GM18502 (cell line): ENCODE results near the gene INPP4B.
A peak's percentile ranks its signal among the peaks of the same experiment; 100 is the strongest.

ENCODE experiments used
- ATAC-seq: cut with Tn5 transposase; IDR thresholded peaks from one replicate; pipeline ENCODE4 v1.9.1; 2021; ENCODE audit warnings: mild to moderate bottlenecking; ENCODE audit not compliant: unreplicated experiment, poor library complexity

INPP4B gene

GRCh38 chr4:142128529-142128928 is 717.6 kb downstream of the INPP4B start:
- ATAC-seq, result no peak

- peak; percentile 81 for ATAC-seq
Observed at GRCh38 chr4:142126890-142127497, 719.1 kb downstream of the INPP4B start.

DNA sequence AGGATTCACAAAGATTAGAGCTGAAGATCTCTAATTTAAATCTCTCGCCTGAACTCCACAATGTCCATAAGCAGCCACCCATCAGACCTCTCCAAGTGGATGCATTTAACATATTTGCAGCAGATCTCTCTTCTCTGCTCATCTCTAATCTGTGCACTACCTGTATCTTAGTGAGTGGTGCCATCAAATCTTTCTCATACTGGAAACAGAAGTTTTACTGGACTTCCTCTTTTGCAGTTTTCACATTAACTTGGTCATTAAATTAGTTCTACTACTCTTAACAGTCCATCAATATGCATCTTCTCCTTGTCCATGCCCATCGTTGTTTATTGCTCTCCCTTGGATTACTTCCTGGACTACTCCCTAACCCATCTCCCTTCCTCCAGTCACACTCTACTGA is 721.2 kb downstream of the INPP4B start:
- no peak for ATAC-seq

DNA sequence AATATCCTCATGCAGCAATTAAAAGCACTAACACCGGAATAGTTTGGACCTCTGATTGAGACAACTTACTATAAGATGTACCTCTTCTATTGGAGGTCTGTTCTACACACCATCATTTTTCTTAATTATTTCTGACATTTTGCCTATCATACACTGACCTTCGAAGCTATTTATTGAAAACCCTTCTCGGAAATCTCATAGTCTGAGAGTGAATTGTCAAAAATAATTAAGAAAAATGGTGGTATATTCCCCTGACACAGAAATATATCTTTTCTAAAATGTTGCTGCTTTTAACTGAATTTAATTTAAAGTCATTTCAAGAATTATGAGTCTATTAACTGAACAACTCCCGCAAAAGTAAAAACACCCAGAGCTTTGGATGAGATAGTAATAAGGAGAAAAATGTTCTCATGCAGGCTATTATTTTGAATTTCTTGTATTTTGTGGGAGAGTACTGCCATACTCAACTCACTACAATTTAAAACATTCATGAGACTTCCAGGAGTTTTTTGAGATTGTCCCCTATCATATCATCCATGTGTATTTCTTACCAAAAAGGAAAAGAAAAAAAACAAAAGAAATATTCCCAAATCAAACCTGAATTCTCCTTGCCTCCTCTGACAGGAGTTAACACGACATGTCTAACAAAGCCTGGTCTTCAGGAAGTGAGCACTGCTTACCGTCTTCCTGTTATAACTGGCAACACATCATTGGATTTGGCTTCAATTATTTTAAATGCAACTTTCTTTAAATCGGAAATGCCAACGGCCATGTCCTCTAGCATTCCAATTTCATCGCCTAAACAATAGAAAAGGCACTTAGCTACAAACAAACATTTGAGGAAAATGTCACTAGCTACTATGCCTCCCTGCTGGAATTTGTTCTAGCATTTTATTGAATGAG is 724.4 kb downstream of the INPP4B start:
- ATAC-seq, result no peak

- ATAC-seq, result no peak
Observed at GRCh38 chr4:142120921-142121320, 725.2 kb downstream of the INPP4B start.

GRCh38 chr4:142112451-142112850 is 733.6 kb downstream of the INPP4B start:
- ATAC-seq, result no peak

GRCh38 chr4:142110136-142110535 is 736.0 kb downstream of the INPP4B start:
- no peak for ATAC-seq

DNA sequence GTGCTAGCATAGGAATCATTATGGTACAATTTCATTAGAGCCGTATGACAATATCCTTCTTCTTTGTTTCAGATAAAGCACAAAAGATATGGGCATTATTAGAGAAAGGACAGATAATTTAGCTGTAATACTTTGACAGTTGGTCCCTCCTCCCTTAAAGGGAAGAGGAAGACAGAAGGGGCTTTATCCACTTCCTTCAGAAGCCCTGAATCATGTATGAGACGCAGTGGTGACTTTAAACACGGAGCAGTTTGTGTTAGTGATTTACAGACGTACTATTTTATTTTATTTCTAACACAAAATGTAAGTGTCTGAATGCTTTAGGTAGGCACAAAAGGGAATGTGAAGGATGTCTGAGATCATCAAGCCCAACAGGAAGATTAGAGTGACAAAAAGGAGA is 742.1 kb downstream of the INPP4B start:
- no peak for ATAC-seq

- no peak for ATAC-seq
Observed at GRCh38 chr4:142101401-142101800, 744.7 kb downstream of the INPP4B start.

DNA sequence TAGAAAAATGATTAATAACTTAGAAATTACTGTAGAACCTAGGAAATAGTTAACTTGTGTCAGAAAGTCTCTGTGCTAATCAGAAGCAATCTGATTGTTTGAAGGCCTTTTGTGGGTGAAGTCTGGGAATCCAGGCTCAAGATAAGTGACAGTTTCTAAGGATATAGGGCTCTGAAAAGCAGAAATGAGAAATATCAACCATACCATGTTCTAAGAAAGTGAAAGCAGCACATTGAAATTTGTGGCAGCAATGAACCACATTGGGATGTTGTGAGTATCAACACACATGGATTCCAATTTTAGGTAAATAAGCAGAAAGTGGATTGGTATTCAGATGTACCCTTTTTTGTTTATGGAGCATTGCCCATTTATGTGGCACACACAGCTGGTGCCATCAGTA is 745.2 kb downstream of the INPP4B start:
- ATAC-seq, result no peak

DNA sequence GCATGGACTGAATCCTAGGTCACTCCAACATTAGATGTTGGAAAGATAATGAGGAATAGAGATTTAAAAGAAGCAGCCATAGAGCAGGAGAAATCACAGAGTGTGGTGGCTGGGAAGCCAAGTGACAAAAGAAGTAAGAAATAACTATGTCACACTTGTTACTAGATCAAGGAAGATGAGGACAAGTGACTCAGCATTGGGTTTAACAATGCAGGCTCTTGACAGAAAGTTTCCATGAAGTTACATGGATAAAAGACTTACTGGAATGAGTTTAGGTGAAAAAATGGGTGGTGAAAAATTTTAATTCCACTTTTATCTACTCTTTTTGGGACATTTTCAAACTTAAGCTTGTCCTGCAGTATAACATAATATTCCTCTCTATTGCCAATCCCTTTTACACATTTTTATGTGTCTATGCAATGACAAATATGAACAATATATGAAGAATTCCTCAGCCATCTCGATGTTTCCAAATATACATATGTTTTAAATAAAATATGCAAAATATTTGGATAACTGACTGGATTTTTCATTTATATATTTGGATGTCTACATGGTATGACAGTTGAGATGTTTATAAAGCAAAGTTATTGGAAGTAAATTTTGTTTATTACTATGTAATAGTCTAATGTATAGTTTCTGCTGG is 747.1 kb downstream of the INPP4B start:
- ATAC-seq, result no peak

- no peak for ATAC-seq
Observed at GRCh38 chr4:142098380-142098779, 747.7 kb downstream of the INPP4B start.

DNA sequence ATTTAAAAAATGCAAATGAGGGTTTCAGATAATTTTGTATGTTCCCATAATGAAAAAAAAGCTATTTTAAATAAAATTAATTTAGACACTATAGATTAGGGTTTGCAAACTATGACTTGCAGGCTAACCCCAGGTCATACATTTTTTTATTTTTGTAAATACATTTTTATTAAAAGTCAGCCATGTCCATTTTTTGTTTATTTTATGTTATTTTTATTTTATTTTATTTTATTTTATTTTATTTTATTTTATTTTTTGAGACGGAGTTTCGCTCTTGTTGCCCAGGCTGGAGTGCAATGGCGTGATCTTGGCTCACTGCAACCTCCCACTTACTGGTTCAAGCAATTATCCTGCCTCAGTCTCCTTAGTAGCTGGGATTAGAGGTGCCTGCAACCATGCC is 749.1 kb downstream of the INPP4B start:
- ATAC-seq, result no peak

GRCh38 chr4:142095886-142096605 is 750.1 kb downstream of the INPP4B start:
- no peak for ATAC-seq

DNA sequence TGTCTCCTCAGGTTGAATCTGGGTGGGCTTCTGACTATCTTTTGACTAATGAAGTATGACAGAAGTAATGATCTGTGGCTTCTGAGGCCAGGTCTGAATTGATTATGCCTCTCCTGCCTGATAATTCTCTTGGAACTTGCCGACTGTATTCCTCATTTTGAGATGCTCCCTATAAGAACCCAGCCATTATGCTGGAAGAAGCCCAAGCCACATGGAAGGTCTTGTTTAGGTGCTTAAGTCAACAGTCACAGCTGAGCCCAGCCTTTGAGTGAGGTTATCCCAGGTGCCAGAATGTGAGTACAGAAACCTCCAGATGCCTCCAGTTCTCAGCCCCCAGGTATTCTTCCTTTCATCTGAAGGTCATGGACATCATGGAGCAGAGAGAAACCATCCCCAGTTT is 753.2 kb downstream of the INPP4B start:
- ATAC-seq, result no peak

DNA sequence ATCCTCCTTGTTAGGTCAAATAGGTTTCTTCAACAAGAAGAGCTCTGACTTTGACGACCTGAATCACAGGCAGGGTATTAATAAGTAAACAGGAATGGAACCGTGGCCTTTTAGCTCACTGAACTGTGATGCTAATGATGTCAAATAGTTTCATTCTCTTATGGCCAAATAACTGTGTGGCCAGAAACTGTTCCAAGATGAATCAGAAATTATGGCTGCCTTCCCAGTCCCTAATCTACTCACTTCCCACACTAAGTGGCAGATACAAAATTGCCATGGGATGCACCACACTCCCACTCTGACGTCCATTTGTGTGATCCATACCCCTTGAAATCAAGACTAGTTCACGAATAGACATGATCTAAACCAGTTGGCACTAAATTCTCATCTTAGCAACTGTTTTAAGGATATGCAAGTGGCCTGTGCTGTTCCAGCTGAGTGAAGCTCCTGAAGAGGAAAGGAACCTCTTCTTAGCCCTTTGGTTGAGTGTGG is 754.4 kb downstream of the INPP4B start:
- ATAC-seq, result no peak

DNA sequence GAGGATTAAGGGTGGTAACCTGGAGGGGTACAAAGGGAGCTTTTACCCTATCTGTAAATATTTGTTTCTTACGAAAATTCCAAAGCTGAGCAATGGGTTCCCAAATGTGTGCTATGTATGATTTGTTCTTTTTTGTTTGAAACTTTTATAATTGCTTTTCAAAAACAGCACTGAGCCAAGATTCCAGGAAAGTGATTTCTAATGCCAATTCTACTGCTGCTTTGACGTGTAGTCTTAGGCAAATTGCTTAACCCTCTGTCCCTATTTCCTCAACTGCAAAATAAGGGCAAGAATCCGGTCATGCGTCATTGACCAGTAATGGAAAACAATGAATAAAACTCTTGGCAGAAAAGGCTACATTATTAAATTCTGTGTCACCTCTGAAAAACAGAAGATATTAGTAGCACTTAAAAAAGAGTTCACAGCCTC is 755.0 kb downstream of the INPP4B start:
- no peak for ATAC-seq

GRCh38 chr4:142088906-142089305 is 757.2 kb downstream of the INPP4B start:
- no peak for ATAC-seq

DNA sequence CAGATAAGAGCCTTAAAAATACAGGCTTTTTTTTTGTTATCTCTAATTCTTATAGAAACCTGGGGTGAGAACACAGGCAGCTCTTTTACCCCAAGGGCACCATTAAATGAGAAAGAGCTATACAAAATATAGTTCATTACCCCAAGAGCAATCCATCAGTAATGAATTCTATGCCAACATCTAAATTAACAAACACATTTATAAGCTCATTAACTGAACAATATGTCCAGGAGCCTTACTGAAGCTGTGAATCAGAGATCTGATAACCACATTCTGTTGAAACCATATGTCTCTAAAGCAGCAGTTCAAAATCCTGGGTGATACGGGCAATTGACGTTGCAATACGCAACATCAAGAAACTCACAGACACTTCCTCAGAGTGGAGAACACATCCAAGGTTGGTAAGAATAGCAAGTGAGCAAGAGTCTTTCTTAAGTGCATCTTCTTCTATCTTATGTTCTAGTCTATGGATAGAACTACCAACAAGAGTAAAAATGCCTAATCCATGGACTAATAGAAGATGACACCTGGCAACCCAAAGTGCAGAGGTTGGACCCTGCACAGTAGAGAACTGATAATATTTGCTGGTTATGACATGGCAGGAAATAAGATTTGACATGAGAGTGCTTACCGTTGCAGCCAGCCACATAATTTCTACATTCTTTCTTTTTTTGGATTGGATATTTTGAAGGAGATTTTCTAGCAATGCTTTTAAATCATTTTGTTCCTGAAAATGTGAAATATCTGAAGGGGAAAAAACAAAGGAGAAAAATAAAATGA is 760.4 kb downstream of the INPP4B start:
- no peak for ATAC-seq

GRCh38 chr4:142083264-142083663 is 762.8 kb downstream of the INPP4B start:
- ATAC-seq, result no peak
